ENCODE measurements around the gene MAU2.

The MAU2 gene

DNA sequence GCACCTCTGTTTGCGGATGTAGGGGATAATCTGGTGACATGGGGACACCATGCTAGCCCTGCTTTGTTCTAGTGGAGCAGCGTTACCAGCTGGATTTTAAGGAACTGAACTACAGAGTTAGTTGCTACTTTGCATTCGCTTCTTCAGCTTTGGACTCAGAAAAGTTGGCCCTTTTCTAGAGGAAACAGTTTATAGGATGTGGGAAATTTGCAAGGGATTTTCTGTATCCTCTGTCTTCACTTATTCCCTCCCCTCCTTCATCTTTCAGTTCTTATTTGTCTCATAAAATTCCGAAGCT is 87.0 kb downstream of the MAU2 start:
- DNase-seq (ENCODE audit: low read depth in 2 of 3, low spot score in 2 of 3): no peak

Data from activated CD8-positive, alpha-beta memory T cell treated with anti-CD3 and anti-CD28 coated beads for 48 hours (primary cell).